Neural cell (in vitro differentiated cells): ENCODE measurements around the gene UBXN2A. TPM values are rescaled to one million over a fixed set of nuclear protein-coding genes. Genes with fewer than 3 reads are reported as not detected.

Experiments used
- H2AFZ ChIP-seq: fragments of 200-600, 300-800 bp; sonication (generic), shearing (Covaris generic); 2 replicates; pipeline ENCODE4 v1.6.0; 2014; ENCODE audit warnings: low read depth, mild to moderate bottlenecking, antibody characterized with exemption, low read length, moderate library complexity
- H3F3A ChIP-seq: fragments of 200-600 bp; shearing (Covaris generic); 2 replicates; pipeline ENCODE4 v1.6.1; 2016; ENCODE audit warnings: mild to moderate bottlenecking, moderate library complexity, mixed read lengths, antibody characterized with exemption, low read length; ENCODE audit not compliant: insufficient read depth, poor library complexity, severe bottlenecking
- H3K27ac ChIP-seq: fragments of 200-600, 300-800 bp; sonication (generic), shearing (Covaris generic); 2 replicates; pipeline ENCODE4 v1.5.1; 2014; ENCODE audit warnings: mild to moderate bottlenecking, low read length, moderate library complexity
- H3K27me3 ChIP-seq: fragments of 300-800, 200-600 bp; sonication (generic), shearing (Covaris generic); 2 replicates; pipeline ENCODE4 v1.6.0; 2014; ENCODE audit warnings: mild to moderate bottlenecking, low read depth, low read length, moderate library complexity; ENCODE audit not compliant: insufficient read depth
- H3K36me3 ChIP-seq: fragments of 300-800, 200-600 bp; sonication (generic), shearing (Covaris generic); 2 replicates; pipeline ENCODE4 v1.5.1; 2014; ENCODE audit warnings: mild to moderate bottlenecking, antibody characterized with exemption, low read length, moderate library complexity; ENCODE audit not compliant: insufficient read depth
- H3K4me2 ChIP-seq: fragments of 300-800, 200-600 bp; sonication (generic), shearing (Covaris generic); 2 replicates; pipeline ENCODE4 v1.6.0; 2014; ENCODE audit warnings: mild to moderate bottlenecking, low read length
- H3K4me3 ChIP-seq: fragments of 300-800, 200-600 bp; sonication (generic), shearing (Covaris generic); 2 replicates; pipeline ENCODE4 v1.5.1; 2014; ENCODE audit warnings: mild to moderate bottlenecking, low read length, moderate library complexity
- H3K79me2 ChIP-seq: fragments of 200-600 bp; shearing (Covaris generic); replicated peaks from 2 replicates; pipeline ENCODE4 v1.6.0; 2014; ENCODE audit warnings: mild to moderate bottlenecking, low read length, moderate library complexity; ENCODE audit not compliant: insufficient read depth
- H3K9ac ChIP-seq: fragments of 300-800, 200-600 bp; sonication (generic), shearing (Covaris generic); 2 replicates; pipeline ENCODE4 v1.6.1; 2016; ENCODE audit warnings: mild to moderate bottlenecking, low read length, mixed read lengths
- H3K9me2 ChIP-seq: fragments of 200-600 bp; shearing (Covaris generic); 2 replicates; pipeline ENCODE4 v1.6.1; 2016; ENCODE audit warnings: mild to moderate bottlenecking, low read length, mixed read lengths; ENCODE audit not compliant: insufficient read depth
- H3K9me3 ChIP-seq: fragments of 200-600, 300-800 bp; sonication (generic), shearing (Covaris generic); 2 replicates; pipeline ENCODE4 v1.6.1; 2016; ENCODE audit warnings: mild to moderate bottlenecking, mixed run types, low read length, moderate library complexity, mixed read lengths
- H4K20me1 ChIP-seq: fragments of 200-600 bp; shearing (Covaris generic); 2 replicates; pipeline ENCODE4 v1.6.1; 2016; ENCODE audit warnings: mild to moderate bottlenecking, mixed run types; ENCODE audit not compliant: insufficient read depth
- CTCF ChIP-seq: fragments of 450-650 bp; IDR thresholded peaks from 2 replicates; pipeline ENCODE4 v1.5.1; 2014; ENCODE audit warnings: antibody characterized with exemption, mild to moderate bottlenecking, moderate library complexity; ENCODE audit not compliant: poor library complexity, severe bottlenecking
- EP300 ChIP-seq: fragments of 450-650 bp; conservative IDR thresholded peaks from 2 replicates; pipeline ENCODE4 v1.6.1; 2014; ENCODE audit warnings: antibody characterized with exemption, mild to moderate bottlenecking, moderate library complexity; ENCODE audit not compliant: poor library complexity, severe bottlenecking
- EZH2 ChIP-seq: fragments of 200-600, 300-800 bp; shearing (Covaris generic), sonication (generic); IDR thresholded peaks from 2 replicates; pipeline ENCODE4 v1.6.1; 2014; ENCODE audit warnings: antibody characterized with exemption, low read length, borderline replicate concordance, mild to moderate bottlenecking; ENCODE audit not compliant: insufficient read depth, poor library complexity, severe bottlenecking
- MXI1 ChIP-seq: fragments of 450-650 bp; conservative IDR thresholded peaks from 2 replicates; pipeline ENCODE4 v1.6.1; 2014; ENCODE audit warnings: antibody characterized with exemption, mild to moderate bottlenecking; ENCODE audit not compliant: poor library complexity, severe bottlenecking
- POLR2AphosphoS5 ChIP-seq: IDR thresholded peaks from 2 replicates; pipeline ENCODE4 v1.6.1; 2012
- RAD21 ChIP-seq: fragments of 450-650 bp; conservative IDR thresholded peaks from 2 replicates; pipeline ENCODE4 v1.6.1; 2014; ENCODE audit warnings: antibody characterized with exemption, mild to moderate bottlenecking, moderate library complexity
- REST ChIP-seq: IDR thresholded peaks from 2 replicates; pipeline ENCODE4 v1.6.1; 2012; ENCODE audit warnings: borderline replicate concordance
- SMC3 ChIP-seq: fragments of 450-650 bp; conservative IDR thresholded peaks from 2 replicates; pipeline ENCODE4 v1.6.1; 2014; ENCODE audit warnings: antibody characterized with exemption, mild to moderate bottlenecking, moderate library complexity; ENCODE audit not compliant: poor library complexity
- TAF1 ChIP-seq: IDR thresholded peaks from 2 replicates; pipeline ENCODE4 v1.6.1; 2012; ENCODE audit warnings: low read depth
- polyA plus RNA-seq: library from polyadenylated mRNA; depleted of rRNA; stranded (reverse); fragments of >200 nt; gene quantifications from 2 replicates; pipeline ENCODE4 v1.2.3, GENCODE V29; 2014

UBXN2A gene
- polyA plus RNA-seq, 1 donor from 2014 or later, result 11.0 TPM

- Histone ChIP-seq H3K9ac (no peak overlapping the region), H3K79me2 (no peaks in the 10 kb centered on the region), H3K36me3 (no peaks in the 10 kb centered on the region), H3K4me2 (no peak overlapping the region), H3K27me3 (no peaks in the 10 kb centered on the region), H3K27ac (no peak overlapping the region), H3K9me2 (no peaks in the 10 kb centered on the region), H3K4me3 (no peak overlapping the region), H3K9me3 (no peaks in the 10 kb centered on the region), H4K20me1 (no peaks in the 10 kb centered on the region), H3F3A (no peaks in the 10 kb centered on the region), H2AFZ (no peak overlapping the region)
- TF ChIP-seq TAF1 (no peak), EP300 (no peak), REST (no peak), RAD21 (no peak), EZH2 (no peak), SMC3 (no peak), CTCF (no peak), POLR2AphosphoS5 (no peak), MXI1 (no peak)
Measured at GRCh38 chr2:24015562-24016375, 75.5 kb downstream of the UBXN2A start.

GRCh38 chr2:24016376-24016761, 76.1 kb downstream of the UBXN2A start:
- Histone ChIP-seq H3K4me2 (no peak overlapping the region), H2AFZ (no peak overlapping the region), H3K27me3 (no peaks in the 10 kb centered on the region), H4K20me1 (no peaks in the 10 kb centered on the region), H3K9me2 (no peaks in the 10 kb centered on the region), H3K4me3 (no peak overlapping the region), H3K27ac (no peak overlapping the region), H3K9me3 (no peaks in the 10 kb centered on the region), H3K79me2 (no peaks in the 10 kb centered on the region), H3F3A (no peaks in the 10 kb centered on the region), H3K36me3 (no peaks in the 10 kb centered on the region), H3K9ac (no peak overlapping the region)
- TF ChIP-seq SMC3 (no peak), MXI1 (no peak), EP300 (no peak), CTCF (no peak), EZH2 (no peak), POLR2AphosphoS5 (no peak)
